Memory B cell (primary cell): ENCODE measurements around the gene HNF1B.

Experiments used
- ATAC-seq: fragments of 150-1000 bp; cut with Tn5 transposase; 2 replicates; pipeline ENCODE4 v1.10.0; 2021; ENCODE audit warnings: low read depth, mild to moderate bottlenecking, moderate library complexity
- DNase-seq, 2 donors: peaks; one replicate each; pipeline ENCODE4 v3.0.0; 2022; ENCODE audit warnings: low spot score in 2 of 2
- H3K27ac Mint-ChIP-seq: one replicate; pipeline ENCODE4 v1.8.0; 2022; ENCODE audit warnings: mild to moderate bottlenecking, moderate library complexity, mixed read lengths
- H3K27me3 Mint-ChIP-seq: one replicate; pipeline ENCODE4 v1.8.0; 2022; ENCODE audit warnings: mixed read lengths
- H3K36me3 Mint-ChIP-seq: one replicate; pipeline ENCODE4 v1.8.0; 2022; ENCODE audit warnings: mild to moderate bottlenecking, mixed read lengths
- H3K4me1 Mint-ChIP-seq: one replicate; pipeline ENCODE4 v1.8.0; 2022; ENCODE audit warnings: mixed read lengths
- H3K4me3 Mint-ChIP-seq: one replicate; pipeline ENCODE4 v1.8.0; 2022; ENCODE audit warnings: mild to moderate bottlenecking, moderate library complexity, mixed read lengths
- H3K9me3 Mint-ChIP-seq: one replicate; pipeline ENCODE4 v1.8.0; 2022; ENCODE audit warnings: mixed read lengths

HNF1B gene

GRCh38 chr17:37643118-37643766 lies 101.6 kb downstream of the HNF1B start, which contains the start of gene DDX52:
TSS of gene DDX52 (minus strand) at chr17:37643446. CDS start at chr17:37643420, 26 bp downstream.
- Mint-ChIP-seq H3K9me3 (no peaks in the 10 kb centered on the region), H3K4me3 (peak within 1 kb of the TSS; percentile 94), H3K36me3 (peaks cover 16% of the 10 kb centered on the region), H3K27me3 (peaks cover 17% of the 10 kb centered on the region), H3K4me1 (peaks cover 23% of the 10 kb centered on the region), H3K27ac (peak within 1 kb of the TSS; percentile 91)
- DNase-seq (peak; percentile 79 to 80), ATAC-seq (peak; percentile 98)

- Mint-ChIP-seq H3K27ac (peak overlapping the region; percentile 91), H3K27me3 (peaks cover 14% of the 10 kb centered on the region), H3K4me3 (peak overlapping the region; percentile 94), H3K4me1 (peaks cover 23% of the 10 kb centered on the region), H3K9me3 (no peaks in the 10 kb centered on the region), H3K36me3 (peaks cover 21% of the 10 kb centered on the region)
- DNase-seq: no peak
- no peak for ATAC-seq
Observed at GRCh38 chr17:37642681-37643080, 102.2 kb downstream of the HNF1B start.

GRCh38 chr17:37640015-37640414 lies 104.8 kb downstream of the HNF1B start:
- H3K4me3 Mint-ChIP-seq: no peak overlapping the region
- H3K9me3 Mint-ChIP-seq: no peaks in the 10 kb centered on the region
- ATAC-seq (no peak), DNase-seq (no peak)
- H3K27me3 Mint-ChIP-seq: peaks cover 7% of the 10 kb centered on the region
- peaks cover 23% of the 10 kb centered on the region for H3K4me1 Mint-ChIP-seq
- no peak overlapping the region for H3K27ac Mint-ChIP-seq
- peaks cover 32% of the 10 kb centered on the region for H3K36me3 Mint-ChIP-seq

GRCh38 chr17:37637956-37638355 lies 106.9 kb downstream of the HNF1B start:
- Mint-ChIP-seq H3K4me1 (peaks cover 16% of the 10 kb centered on the region), H3K9me3 (no peaks in the 10 kb centered on the region), H3K36me3 (peaks cover 34% of the 10 kb centered on the region), H3K4me3 (no peak overlapping the region), H3K27ac (no peak overlapping the region), H3K27me3 (no peaks in the 10 kb centered on the region)
- DNase-seq: no peak
- ATAC-seq: no peak
